C4-2B (cell line): ENCODE results near the gene CEMIP.

Experiments used
- ZFX ChIP-seq: fragments of 450-650 bp; IDR thresholded peaks from 2 replicates; pipeline ENCODE4 v1.6.1; 2017
- TF ChIP-seq, protein P1 (sequence below): fragments of 450-650 bp; conservative IDR thresholded peaks from 2 replicates; pipeline ENCODE4 v1.5.1; 2017; ENCODE audit warnings: mild to moderate bottlenecking

DNA sequence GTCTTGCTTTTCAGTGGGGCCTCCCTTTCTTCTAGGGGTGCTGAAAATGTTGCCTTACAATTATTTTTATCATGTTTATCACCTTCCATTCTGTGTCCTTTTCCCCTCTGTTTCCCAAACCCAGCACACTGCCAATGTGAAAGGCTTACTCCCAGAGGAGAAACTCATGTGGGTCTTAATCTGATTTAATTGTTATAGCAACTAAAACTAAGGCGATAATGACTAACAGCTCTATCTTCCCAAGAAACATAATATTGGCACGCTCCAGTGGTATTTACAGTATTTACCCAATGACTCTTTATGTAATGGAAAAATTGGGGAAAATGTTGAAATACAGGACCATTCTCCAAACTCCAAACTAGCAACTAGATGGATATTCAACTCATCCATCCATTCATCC lies 152.0 kb downstream of the CEMIP start:
- TF ChIP-seq, protein P1, sequence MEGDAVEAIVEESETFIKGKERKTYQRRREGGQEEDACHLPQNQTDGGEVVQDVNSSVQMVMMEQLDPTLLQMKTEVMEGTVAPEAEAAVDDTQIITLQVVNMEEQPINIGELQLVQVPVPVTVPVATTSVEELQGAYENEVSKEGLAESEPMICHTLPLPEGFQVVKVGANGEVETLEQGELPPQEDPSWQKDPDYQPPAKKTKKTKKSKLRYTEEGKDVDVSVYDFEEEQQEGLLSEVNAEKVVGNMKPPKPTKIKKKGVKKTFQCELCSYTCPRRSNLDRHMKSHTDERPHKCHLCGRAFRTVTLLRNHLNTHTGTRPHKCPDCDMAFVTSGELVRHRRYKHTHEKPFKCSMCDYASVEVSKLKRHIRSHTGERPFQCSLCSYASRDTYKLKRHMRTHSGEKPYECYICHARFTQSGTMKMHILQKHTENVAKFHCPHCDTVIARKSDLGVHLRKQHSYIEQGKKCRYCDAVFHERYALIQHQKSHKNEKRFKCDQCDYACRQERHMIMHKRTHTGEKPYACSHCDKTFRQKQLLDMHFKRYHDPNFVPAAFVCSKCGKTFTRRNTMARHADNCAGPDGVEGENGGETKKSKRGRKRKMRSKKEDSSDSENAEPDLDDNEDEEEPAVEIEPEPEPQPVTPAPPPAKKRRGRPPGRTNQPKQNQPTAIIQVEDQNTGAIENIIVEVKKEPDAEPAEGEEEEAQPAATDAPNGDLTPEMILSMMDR: no peak
- TF ChIP-seq ZFX: no peak
